NCI-H1694 (cell line): Measurements from ENCODE around the gene SULT4A1.

ENCODE experiments used
- DNase-seq: peaks from one replicate; lab custom pipeline; 2025; lab: John Stamatoyannopoulos, UW

Gene SULT4A1

DNA sequence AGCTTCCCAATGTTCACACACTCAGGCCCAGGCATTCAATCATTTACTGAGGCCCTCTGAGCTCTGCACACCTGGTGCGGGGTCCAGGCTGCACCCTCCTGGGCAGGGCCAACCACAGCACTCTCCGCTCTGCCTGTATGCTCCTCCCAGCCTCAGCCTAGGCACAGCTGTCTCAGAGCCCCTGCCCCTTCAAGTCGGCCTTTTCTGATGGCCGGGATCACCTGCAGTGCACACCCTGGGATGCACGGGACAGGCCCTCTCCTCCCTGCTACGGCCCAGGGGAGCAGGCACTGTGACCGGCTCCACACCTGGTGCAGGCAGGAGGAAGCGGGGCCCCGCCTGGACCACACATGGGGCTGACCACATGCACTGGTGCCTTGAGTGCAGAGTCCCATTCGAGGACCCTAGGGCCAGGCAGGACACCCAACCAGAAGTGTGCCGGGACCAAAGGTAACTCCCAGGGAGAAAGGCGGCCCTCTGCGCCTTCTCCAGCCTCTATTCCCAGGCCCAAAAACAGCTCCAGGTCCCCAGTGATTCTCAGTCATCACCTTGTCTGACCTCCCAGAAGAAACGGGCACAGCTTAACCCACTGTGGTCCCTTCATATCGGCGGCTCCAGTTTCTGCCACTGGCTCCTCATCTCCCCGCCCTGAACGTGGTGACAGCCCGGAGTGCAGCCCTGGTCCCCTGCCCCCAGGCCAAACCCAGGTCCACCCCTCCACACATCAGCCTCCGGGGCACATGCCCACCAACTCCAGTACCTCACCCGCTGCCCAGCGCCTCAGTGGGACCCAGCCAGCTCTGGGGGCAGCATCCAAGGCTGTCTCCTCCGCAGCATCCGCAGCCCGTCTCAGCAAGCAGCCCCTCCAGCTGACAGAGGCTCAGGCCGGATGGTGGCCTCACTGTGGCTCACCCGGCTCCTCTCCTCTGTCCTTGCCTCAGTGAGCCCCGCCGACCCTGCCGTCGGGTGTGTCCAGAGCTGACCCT, 17.5 kb downstream of the SULT4A1 start:
- no peak for DNase-seq

DNA sequence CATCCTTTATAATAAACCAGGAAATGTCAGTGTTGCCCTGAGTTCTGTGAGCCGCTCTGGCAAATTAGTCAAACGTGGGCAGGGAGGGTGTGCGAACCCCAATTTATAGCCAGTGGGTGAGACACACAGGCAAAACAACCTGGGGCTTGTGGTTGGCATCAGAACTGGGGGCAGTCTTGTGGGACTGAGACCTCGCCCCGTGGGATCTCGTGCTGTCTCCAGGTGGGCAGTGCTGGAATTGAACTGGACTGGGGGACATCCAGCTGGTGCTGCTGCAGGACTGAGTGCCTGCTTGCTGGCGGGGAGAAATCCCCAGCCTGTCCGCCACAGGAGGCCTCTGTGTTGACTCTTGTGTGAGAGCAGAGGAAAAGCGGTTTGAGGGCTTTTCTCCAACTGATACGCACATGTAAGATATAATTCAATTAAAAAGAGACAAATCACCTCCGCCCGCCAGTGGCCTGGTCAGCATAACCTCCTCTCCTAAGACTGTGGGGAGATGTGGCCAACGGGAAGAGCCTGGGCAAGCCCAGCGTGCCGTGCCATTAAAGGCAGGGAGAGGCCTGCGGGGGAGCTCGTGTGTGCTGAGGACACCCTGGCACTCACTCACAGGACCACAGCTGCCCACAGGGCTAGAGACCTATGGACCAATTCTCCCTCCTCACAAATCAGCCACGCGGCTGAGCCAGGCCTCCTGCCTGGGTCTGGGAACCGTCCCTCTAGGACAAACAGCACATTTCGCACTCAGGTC, 18.4 kb downstream of the SULT4A1 start:
- DNase-seq: no peak

- no peak for DNase-seq
Measured at GRCh38 chr22:43841742-43842141, 20.6 kb downstream of the SULT4A1 start.

GRCh38 chr22:43840851-43841250, 21.5 kb downstream of the SULT4A1 start:
- DNase-seq: no peak

DNA sequence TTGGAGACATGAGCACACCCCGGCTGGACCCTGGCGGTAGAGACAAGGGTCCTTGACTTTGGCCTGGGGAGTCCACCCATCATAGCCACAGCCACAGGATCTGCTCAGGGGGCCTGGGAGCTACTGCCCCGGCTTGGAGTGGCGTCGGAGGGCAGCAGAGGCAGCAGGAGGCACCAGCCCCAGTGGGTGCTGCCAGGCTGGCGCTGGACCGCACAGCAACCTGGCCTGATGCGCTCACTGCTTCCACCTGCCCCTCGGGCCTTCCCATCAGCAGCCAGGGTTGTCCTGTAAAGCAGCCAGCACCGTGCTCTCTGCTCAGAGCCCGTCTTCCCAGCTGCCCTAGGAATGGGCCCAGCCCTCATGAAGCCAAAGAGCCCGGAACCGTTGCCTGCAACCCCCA, 21.9 kb downstream of the SULT4A1 start:
- DNase-seq: no peak

GRCh38 chr22:43839781-43840180, 22.5 kb downstream of the SULT4A1 start:
- no peak for DNase-seq

- DNase-seq: no peak
Measured at GRCh38 chr22:43838571-43839307, 23.6 kb downstream of the SULT4A1 start.

DNA sequence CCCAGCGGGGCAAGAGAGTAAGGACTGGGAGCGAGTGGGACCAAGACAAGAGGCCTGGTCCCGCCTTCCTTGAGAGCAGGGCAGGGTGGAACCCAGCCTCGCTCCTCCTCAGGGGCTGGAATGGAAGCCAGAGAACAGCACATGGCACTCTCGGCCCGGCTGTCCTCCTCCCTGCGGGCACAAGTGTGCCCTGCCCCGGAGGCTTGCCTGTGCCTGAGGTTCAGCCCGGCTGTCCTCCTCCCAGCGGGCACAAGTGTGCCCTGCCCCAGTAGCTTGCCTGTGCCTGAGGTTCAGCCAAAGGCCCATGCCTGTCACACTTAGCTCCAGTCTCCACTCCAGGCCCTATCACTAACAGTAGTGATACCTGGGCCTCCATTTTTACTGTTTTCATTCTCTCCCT, 24.2 kb downstream of the SULT4A1 start:
- DNase-seq: no peak

DNA sequence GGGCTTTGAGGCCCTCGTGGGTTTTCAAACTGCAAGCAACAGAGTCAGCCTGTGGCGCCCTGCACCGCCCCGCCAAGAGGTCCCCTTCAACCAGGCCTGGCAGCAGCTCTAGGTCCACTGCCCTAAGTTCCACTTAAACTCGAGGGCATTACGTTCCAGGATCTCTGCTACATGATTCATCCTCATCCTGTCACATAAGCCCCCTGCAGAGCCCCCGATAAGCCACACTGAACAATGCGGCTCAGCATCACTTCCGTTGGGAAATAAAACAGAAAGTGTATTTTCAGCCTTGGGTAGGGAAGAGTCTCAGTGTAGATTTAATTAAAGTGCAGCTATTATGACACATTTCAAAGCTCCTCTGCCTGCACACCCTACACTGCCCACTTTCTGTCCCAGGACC, 24.6 kb downstream of the SULT4A1 start:
- no peak for DNase-seq

GRCh38 chr22:43835736-43836135, 26.6 kb downstream of the SULT4A1 start:
- DNase-seq: no peak

DNA sequence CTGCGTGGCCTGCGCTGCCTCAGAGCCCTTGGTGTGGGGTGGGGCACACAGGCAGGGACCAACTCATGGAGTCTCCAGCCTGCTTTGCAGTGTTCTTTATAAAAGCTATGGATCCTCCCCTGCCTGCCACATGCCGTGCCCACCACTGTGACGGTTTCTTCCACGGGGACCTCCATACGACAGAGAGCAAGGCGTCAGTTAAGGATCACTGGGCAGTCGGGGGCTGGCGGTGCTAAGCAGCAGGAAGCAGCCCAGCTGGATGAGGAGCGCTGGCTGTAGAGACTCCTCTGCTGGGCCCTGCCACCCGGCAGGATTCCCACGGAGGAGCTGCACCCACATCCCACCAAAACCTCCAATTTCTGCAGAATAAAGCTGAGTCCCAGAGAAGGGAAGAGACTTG, 27.1 kb downstream of the SULT4A1 start:
- DNase-seq: no peak

DNA sequence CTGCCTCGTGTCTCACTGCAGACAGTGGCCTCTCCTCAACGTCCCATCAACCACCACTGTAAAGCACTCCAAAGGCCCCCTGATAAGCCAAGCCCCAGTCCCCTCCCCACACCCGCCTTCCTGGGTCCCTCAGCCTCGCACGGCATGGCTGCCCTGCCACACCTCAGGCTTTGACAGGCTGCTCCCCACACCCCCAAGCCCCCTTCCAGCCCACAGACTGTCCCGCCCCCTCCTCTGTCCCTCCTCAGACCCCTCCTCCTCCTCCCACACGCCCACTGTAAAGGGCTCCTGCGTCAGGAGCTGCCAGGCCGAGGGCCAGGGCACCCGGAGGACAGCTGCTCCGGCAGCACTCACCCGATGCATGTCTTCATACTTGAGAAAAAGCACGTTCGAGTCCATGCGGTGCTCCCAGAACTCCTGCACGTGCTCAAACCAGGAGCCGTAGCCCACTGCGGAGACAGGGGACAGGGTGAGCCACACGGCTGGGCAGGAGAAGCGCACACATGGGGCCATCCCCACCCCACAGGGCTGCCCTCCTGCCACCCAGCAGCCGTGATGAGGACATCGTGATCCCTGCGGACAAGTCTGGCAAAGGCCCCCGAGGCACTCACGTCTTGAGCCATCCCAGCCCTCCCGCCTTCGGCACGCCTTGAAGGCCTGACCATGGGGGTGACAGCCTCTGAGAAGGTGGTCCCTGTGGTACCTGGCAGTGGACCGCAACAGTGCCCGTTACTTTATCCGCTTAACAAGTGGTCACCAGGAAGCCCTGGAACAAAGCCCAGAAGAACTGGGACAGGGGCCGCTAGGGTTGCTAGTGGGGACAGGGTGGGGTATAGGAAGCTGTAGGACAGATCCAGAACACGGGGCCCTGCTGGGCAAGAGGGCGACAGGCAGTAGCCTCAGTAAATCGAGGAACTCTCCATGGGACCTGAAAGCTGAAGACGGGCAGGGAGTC, 28.8 kb downstream of the SULT4A1 start:
- no peak for DNase-seq

DNA sequence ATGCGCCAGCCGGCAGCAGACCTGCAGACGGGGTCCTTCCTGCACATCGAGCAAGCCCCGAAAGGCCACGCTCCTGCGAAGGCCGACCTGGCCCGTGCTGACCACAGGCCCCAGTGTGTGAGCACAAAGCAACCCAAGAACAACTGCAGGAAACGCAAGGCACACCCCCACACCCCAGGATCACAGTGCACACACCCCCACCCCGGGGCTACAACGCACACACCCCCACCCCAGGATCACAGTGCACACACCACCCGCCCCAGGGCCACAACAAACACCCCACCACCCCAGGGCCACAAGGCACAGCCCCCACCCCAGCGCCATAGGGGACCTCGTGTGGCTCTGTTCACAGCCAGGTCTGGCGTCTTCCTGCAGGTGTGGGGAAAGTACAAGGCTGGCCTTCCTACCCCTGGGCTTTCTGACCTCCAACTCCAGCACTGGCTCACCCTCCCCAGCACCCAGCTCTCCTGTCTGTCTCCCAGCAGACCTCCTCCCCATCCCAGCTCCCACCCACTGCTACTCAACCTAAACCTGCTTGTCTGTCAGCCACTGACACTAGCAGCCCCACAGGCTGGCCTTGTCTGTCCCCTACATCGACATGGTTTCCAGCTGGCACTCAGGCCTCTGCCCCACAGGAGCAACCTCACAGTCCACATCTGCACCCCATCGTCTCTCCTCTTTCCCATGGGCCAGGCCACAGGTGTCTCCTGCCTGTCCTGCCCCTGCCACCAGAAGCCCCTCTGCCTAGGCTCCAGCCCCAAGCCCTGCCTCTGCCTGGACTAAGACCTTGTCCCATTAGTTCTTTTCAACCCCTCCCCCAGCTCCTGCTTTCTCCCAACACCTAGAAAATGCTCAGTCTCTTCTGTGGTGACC, 29.7 kb downstream of the SULT4A1 start:
- no peak for DNase-seq

DNA sequence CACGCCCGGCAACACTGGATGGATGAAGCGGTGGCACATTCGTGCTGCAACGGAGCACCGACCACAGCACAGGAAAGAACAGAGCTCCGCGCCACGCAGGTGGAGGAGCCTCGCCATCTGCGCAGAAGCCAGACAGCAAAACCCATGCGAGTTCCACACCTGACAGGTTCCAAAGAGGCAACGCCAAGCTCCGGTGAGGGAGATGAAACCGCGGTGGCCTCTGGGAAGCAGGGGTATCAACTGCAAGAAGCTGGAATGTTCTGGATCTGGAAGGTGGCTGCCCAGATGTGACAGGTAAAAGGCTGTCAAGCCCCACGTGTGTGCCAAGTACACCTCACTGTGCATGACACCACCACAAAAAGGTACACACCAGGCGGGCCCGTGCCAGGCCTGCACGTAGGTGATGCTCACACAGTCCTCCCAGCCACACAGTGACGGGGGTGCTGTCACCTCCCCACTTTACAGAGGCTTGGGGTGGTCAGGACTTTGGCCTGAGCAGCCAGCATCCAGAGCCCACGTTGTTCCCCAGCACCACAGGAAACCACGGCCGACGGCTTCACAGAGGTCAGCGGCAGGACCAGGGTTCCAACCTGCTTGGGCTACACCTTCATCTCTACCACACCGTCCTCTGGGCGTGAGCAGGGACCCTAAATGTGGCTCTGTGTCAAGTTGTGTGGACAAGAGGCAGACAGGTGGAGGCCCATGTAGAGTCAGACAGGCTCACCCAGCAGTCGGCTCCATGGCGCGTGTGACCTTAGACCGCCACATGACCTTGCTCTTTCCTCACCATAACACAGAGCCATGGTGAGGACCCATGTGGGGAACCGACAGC, 30.5 kb downstream of the SULT4A1 start:
- DNase-seq: no peak

- DNase-seq: no peak
Measured at GRCh38 chr22:43830931-43831560, 31.3 kb downstream of the SULT4A1 start.

- DNase-seq: no peak
Measured at GRCh38 chr22:43829904-43830851, 32.1 kb downstream of the SULT4A1 start.

DNA sequence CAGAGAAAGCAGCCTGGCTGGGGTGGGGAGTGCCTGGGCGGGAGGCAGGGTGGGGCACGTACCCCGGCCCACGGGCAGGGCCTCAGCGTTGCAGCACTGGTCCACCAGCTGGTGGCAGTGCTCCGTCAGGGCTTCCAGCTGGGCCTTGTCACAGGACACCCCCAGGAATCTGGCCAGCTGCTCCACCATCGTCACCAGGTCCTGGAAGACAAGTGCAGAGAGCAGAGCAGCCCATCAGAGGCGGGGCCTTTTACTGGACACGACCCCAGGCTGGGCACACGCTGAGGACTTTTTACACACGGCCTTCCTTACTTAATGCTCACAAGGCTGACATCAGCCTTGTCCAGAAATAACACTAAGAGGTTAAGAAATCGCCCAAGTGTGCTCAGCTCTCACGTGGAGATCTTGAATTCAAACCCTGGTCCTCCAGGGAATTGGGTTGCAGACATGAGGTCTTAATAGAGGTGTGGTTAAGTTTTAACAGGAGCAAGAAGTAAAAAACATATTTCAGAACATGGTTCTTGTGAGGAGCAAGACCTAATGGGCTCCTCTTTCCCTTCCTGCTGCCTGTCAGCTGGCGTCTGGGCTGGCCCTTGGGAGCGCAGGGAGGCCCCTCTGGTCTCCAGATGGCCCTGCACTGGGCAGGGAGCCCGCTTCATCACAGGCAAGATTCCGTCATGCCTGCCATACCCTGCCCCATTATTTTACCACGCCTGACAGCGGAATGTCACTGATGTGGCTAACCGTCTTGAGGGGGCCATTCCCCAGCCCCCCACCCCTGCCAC, 33.1 kb downstream of the SULT4A1 start:
- DNase-seq: peak; percentile 72
